Tibial artery (tissue), 4 donors: ENCODE measurements around the gene TCFL5.

Source experiments
- DNase-seq, 2 donors: peaks; one replicate each; pipeline ENCODE4 v3.0.0-alpha.2; 2019
- H3K27ac ChIP-seq, 2 donors: fragments of 200-600 bp; sonication (generic) in 1 of 2; 1 replicate in 1 of 2; 2 replicates in 1 of 2; pipeline ENCODE4 v1.5.1; 2018 to 2019; ENCODE audit warnings: mild to moderate bottlenecking in 1 of 2
- H3K27me3 ChIP-seq, 2 donors: fragments of 200-600 bp; sonication (generic) in 1 of 2; one replicate each; pipeline versions ENCODE4 v1.5.1 to v1.6.0; 2016 to 2019
- H3K36me3 ChIP-seq, 3 donors: fragments of 200-600 bp; sonication (generic) in 2 of 3; one replicate each; pipeline ENCODE4 v1.5.1; 2016 to 2019; ENCODE audit warnings: mild to moderate bottlenecking in 2 of 3
- H3K4me1 ChIP-seq, 4 donors: fragments of 200-600 bp; sonication (generic) in 2 of 4; 1 replicate in 3 of 4; 2 replicates in 1 of 4; pipeline ENCODE4 v1.5.1; 2016 to 2019
- H3K4me3 ChIP-seq, 2 donors: fragments of 200-600 bp; sonication (generic) in 1 of 2; 1 replicate in 1 of 2; 2 replicates in 1 of 2; pipeline ENCODE4 v1.5.1; 2018 to 2019; ENCODE audit warnings: mild to moderate bottlenecking in 2 of 2
- H3K9me3 ChIP-seq, 3 donors: fragments of 200-600 bp; sonication (generic) in 1 of 3; one replicate each; pipeline ENCODE4 v1.5.1; 2016 to 2019
- intact Hi-C: fragments of 100-400 bp; cut with DNase I; formaldehyde crosslinking; loops from one replicate; pipeline ENCODE4 v1.15.0; 2023; ENCODE audit warnings: low total_unique reads
- TF ChIP-seq, protein P1 (sequence below), 2 experiments: fragments of 200-600 bp in 1 of 2; fragments of 450-650 bp in 1 of 2; IDR thresholded peaks; one replicate each; pipeline ENCODE4 v1.5.1; 2017 to 2019; ENCODE audit warnings: antibody characterized with exemption in 2 of 2, mild to moderate bottlenecking in 1 of 2, moderate library complexity in 1 of 2

The TCFL5 gene

DNA sequence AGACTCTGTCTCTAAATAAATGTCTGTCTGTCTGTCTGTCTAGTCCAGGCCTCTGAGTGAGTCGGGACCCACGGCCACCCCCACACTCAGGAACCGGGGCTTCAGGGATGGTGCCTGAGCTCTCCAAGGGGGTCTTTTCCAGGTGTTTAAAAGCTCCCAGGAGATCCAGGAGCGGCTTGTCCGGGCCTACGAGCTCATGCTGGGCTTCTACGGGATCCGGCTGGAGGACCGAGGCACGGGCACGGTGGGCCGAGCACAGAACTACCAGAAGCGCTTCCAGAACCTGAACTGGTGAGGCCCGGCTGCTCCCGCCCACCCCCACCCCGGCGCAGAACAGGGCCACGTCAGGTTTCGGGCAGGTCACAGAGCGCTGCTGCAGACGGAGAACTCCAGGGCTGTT, 50.3 kb downstream of the TCFL5 start:
- intact Hi-C loops, result loop anchor here (5.0 kb wide), 1 partner anchor 126 kb away; the partner anchor contains the start of gene GID8
- Histone ChIP-seq H3K36me3 (peaks cover 53 to 78% (median 72%) of the 10 kb centered on the region in 3 donors), H3K4me1 (peaks cover 0 to 40% (median 25%) of the 10 kb centered on the region in 4 donors), H3K27ac (no peak overlapping the region), H3K9me3 (no peaks in the 10 kb centered on the region), H3K27me3 (peaks cover under 1 to 28% of the 10 kb centered on the region in 2 donors), H3K4me3 (no peak overlapping the region)
- no peak for DNase-seq
- TF ChIP-seq, protein P1, sequence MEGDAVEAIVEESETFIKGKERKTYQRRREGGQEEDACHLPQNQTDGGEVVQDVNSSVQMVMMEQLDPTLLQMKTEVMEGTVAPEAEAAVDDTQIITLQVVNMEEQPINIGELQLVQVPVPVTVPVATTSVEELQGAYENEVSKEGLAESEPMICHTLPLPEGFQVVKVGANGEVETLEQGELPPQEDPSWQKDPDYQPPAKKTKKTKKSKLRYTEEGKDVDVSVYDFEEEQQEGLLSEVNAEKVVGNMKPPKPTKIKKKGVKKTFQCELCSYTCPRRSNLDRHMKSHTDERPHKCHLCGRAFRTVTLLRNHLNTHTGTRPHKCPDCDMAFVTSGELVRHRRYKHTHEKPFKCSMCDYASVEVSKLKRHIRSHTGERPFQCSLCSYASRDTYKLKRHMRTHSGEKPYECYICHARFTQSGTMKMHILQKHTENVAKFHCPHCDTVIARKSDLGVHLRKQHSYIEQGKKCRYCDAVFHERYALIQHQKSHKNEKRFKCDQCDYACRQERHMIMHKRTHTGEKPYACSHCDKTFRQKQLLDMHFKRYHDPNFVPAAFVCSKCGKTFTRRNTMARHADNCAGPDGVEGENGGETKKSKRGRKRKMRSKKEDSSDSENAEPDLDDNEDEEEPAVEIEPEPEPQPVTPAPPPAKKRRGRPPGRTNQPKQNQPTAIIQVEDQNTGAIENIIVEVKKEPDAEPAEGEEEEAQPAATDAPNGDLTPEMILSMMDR (IDR thresholded peaks at IDR 0.05), result no peak

DNA sequence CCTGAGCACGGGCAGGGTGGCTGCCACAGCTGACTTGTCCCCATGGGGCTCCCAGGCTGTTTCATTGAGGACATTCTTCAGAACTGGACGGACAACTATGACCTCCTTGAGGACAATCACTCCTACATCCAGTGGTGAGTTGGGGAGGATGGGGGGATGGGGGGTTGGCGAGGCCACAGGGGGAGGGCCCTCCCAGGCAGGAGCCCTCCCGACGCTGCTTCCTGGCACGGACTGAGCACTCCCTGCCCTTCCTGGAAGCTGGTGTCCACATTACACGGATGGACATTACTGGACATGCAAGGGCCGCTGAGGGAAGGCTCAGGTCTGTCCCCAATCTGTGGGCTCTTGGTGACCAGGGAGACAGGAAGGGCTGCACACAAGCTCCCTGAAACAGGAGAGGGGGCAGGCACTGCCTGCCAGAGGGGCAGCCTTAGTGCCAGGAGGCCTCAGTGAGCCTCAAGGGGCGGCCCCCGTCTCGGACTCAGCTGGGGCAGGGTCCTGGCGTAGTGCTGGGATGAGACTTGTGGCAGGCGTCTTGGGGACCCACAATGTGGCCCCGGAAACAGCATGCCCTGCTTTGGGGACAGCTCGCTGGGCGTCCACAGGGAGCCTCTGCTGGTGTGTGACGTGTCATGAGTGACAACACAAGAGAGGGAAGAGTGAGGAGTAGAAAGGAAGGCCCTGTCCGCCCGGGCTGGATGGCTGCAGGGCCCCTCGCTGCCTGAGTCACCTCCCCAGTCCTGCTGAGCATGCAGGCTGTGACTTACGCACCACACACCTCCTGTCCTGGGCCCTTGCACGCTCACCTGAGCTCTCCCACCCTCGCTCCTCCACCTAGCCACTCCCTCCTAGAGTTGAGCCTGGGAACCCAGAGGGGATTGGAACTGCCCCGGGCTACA, 51.8 kb downstream of the TCFL5 start:
- H3K4me1 ChIP-seq, result peaks cover 0 to 35% (median 22%) of the 10 kb centered on the region in 4 donors
- peaks cover 53 to 78% (median 72%) of the 10 kb centered on the region in 3 donors for H3K36me3 ChIP-seq
- no peak overlapping the region for H3K4me3 ChIP-seq
- intact Hi-C loops, result loop anchor here (5.0 to 10.0 kb wide), 3 partner anchors 55 to 142 kb away; partner anchors contain the start of genes GID8 and TCFL5
- no peak overlapping the region for H3K27ac ChIP-seq
- H3K9me3 ChIP-seq, result no peaks in the 10 kb centered on the region
- DNase-seq, result no peak
- peaks cover 0 to 13% of the 10 kb centered on the region in 2 donors for H3K27me3 ChIP-seq
- TF ChIP-seq, protein P1 (IDR thresholded peaks at IDR 0.05), result no peak

DNA sequence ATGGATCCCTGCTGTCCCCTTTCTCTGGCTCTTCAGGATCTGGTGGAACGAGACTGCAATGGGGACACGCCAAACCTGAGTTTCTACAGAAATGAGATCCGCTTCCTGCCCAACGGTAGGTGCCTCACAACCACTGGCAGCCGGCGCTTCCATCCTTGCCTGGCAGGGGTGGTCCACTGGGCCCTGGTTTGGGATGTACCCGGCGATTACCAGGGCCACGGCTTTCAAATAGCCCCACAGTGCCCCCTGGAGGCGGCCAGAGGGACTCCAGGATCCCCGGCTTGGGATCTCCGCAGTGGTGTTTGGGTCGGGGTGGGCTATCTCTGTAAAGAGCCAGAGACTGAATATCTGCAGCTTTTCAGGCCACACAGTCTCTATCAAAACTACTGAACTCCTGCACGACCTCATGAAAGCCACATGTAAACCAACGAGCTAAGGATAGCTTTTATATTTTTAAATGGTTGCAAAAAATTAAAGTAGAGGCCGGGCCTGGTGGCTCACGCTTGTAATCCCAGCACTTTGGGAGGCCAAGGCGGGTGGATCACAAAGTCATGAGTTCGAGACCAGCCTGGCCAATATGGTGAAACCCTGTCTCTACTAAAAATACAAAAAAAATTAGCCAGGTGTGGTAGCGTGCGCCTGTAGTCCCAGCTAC, 53.3 kb downstream of the TCFL5 start:
- Histone ChIP-seq H3K27me3 (no peaks in the 10 kb centered on the region), H3K9me3 (no peaks in the 10 kb centered on the region), H3K27ac (no peak overlapping the region), H3K4me1 (peaks cover 0 to 39% (median 26%) of the 10 kb centered on the region in 4 donors), H3K36me3 (peaks cover 53 to 68% (median 64%) of the 10 kb centered on the region in 3 donors), H3K4me3 (no peak overlapping the region)
- intact Hi-C loops, result loop anchor here (5.0 to 10.0 kb wide), 2 partner anchors 56 to 141 kb away; partner anchors contain the start of gene TCFL5
- TF ChIP-seq, protein P1 (IDR thresholded peaks at IDR 0.05), result peak; percentile 85 to 93
- DNase-seq, result peak; percentile 55 to 81

- DNase-seq, result no peak
- H3K36me3 ChIP-seq, result peaks cover 50 to 61% (median 59%) of the 10 kb centered on the region in 3 donors
- H3K4me1 ChIP-seq, result peaks cover 0 to 46% (median 26%) of the 10 kb centered on the region in 4 donors
- no peak overlapping the region for H3K4me3 ChIP-seq
- H3K27ac ChIP-seq, result no peak overlapping the region
- intact Hi-C loops, result loop anchor here (5.0 to 10.0 kb wide), 2 partner anchors 57 to 140 kb away; partner anchors contain the start of gene TCFL5
- no peaks in the 10 kb centered on the region for H3K9me3 ChIP-seq
- H3K27me3 ChIP-seq, result no peaks in the 10 kb centered on the region
- TF ChIP-seq, protein P1 (IDR thresholded peaks at IDR 0.05), result no peak
Measured at GRCh38 chr20:62807444-62808210, 54.0 kb downstream of the TCFL5 start.
